Measurements from ENCODE around the gene DMRTA2. TPM values are rescaled to one million over a fixed set of nuclear protein-coding genes. Genes with fewer than 3 reads are reported as not detected.
A peak's percentile ranks its signal among the peaks of the same experiment; 100 is the strongest.

DMRTA2 gene
- total and polyA plus RNA-seq, 8 donors: 0.18 to 1.6 TPM; not detected in 6

DNA sequence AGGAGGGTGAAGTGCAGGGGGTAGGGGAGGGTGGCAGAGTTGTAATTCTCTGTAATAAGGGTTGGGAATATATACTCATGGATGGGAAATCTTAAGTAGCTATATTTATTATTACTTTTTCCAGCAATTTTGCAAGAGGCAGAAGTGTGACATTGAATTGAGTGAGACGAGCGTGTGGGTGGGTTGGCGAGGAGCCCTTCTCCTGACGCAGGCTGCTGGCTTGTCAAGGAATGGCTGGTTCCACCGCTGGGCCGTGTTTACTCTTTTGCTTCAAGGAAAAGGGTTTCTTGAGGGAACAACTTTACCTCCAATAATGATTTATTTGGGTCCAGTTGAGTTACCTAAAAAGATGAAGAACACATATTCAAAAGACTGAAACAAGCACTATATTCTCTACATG lies 17.9 kb upstream of the DMRTA2 start:
- H3K9me3 ChIP-seq: no peaks in the 10 kb centered on the region
- H3K27ac ChIP-seq: no peak overlapping the region
- peaks cover 11 to 50% (median 41%) of the 10 kb centered on the region in 4 donors for H3K36me3 ChIP-seq
- no peaks in the 10 kb centered on the region for H3K4me1 ChIP-seq
- no peak for TF ChIP-seq POLR2A (IDR thresholded peaks at IDR 0.05)
- no peak for TF ChIP-seq EP300 (IDR thresholded peaks at IDR 0.05)
- TF ChIP-seq, protein P1, sequence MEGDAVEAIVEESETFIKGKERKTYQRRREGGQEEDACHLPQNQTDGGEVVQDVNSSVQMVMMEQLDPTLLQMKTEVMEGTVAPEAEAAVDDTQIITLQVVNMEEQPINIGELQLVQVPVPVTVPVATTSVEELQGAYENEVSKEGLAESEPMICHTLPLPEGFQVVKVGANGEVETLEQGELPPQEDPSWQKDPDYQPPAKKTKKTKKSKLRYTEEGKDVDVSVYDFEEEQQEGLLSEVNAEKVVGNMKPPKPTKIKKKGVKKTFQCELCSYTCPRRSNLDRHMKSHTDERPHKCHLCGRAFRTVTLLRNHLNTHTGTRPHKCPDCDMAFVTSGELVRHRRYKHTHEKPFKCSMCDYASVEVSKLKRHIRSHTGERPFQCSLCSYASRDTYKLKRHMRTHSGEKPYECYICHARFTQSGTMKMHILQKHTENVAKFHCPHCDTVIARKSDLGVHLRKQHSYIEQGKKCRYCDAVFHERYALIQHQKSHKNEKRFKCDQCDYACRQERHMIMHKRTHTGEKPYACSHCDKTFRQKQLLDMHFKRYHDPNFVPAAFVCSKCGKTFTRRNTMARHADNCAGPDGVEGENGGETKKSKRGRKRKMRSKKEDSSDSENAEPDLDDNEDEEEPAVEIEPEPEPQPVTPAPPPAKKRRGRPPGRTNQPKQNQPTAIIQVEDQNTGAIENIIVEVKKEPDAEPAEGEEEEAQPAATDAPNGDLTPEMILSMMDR (IDR thresholded peaks at IDR 0.05): no peak
- no peak for TF ChIP-seq POLR2AphosphoS5 (IDR thresholded peaks at IDR 0.05)
- intact Hi-C loops (cut with DNase I; ENCODE audit: low total_unique reads): no loop called here
- no peak for DNase-seq
- WGBS, 5 donors: 92 to 95% (median 93%) methylated on average over 6 of the region's 6 CpGs
- H3K4me3 ChIP-seq: no peak overlapping the region
- H3K27me3 ChIP-seq: no peaks in the 10 kb centered on the region

DNA sequence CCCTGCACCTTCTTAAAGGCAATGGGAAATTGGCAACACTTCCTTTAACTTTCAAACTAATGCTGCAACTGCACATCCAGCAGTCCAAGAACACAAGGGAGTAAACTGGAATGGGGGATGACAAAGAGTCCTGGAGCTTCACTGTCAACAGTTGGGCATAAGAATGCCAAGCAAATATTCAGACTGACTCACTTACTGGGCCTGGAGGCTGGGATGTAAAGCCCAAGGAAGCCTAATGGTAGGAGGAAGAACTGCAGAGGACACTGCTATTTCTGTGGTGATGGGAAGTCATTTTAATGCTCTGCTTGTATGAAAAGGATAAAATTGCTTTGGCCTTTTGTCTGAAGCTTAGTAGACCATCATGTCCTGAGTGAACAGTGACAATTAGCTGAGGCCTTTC lies 15.7 kb upstream of the DMRTA2 start:
- Histone ChIP-seq H3K36me3 (peaks cover 11 to 46% (median 41%) of the 10 kb centered on the region in 4 donors), H3K27me3 (no peaks in the 10 kb centered on the region), H3K4me1 (no peaks in the 10 kb centered on the region), H3K4me3 (no peak overlapping the region), H3K27ac (no peak overlapping the region), H3K9me3 (no peaks in the 10 kb centered on the region)
- no peak for DNase-seq
- TF ChIP-seq, protein P1 (IDR thresholded peaks at IDR 0.05): no peak
- TF ChIP-seq EP300 (IDR thresholded peaks at IDR 0.05): no peak
- no peak for TF ChIP-seq POLR2AphosphoS5 (IDR thresholded peaks at IDR 0.05)
- no peak for TF ChIP-seq POLR2A (IDR thresholded peaks at IDR 0.05)
- intact Hi-C loops (cut with DNase I; ENCODE audit: low total_unique reads): no loop called here

DNA sequence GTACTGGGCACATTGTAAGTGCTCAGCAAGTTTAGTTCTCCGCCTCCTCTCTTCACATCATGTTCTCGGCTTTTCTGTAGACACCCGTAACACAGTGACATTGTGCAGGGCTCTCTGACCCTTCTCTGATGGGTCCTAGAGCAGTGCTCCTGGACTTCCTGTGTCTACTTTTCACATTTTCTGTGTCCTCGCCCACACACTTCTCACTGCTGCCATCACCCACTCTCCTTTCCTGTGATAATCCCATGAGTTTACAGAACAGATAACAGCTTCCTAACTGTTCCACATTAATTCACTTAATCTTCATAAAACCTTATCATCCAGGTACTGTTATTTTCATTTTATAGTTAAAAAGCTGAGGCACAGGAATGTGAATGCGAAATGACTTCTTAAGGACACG lies 13.2 kb upstream of the DMRTA2 start:
- Histone ChIP-seq H3K4me1 (no peaks in the 10 kb centered on the region), H3K27ac (no peak overlapping the region), H3K27me3 (peaks cover under 1 to 17% (median 14%) of the 10 kb centered on the region in 3 donors), H3K9me3 (no peaks in the 10 kb centered on the region), H3K36me3 (peaks cover 11 to 42% (median 37%) of the 10 kb centered on the region in 4 donors), H3K4me3 (no peak overlapping the region)
- WGBS, 5 donors: 88 to 94% (median 92%) methylated on average over 6 of the region's 6 CpGs
- DNase-seq: no peak
- TF ChIP-seq POLR2AphosphoS5 (IDR thresholded peaks at IDR 0.05) (no peak), EP300 (IDR thresholded peaks at IDR 0.05) (no peak), POLR2A (IDR thresholded peaks at IDR 0.05) (no peak)
- TF ChIP-seq, protein P1 (IDR thresholded peaks at IDR 0.05): no peak
- intact Hi-C loops (cut with DNase I; ENCODE audit: low total_unique reads): no loop called here

DNA sequence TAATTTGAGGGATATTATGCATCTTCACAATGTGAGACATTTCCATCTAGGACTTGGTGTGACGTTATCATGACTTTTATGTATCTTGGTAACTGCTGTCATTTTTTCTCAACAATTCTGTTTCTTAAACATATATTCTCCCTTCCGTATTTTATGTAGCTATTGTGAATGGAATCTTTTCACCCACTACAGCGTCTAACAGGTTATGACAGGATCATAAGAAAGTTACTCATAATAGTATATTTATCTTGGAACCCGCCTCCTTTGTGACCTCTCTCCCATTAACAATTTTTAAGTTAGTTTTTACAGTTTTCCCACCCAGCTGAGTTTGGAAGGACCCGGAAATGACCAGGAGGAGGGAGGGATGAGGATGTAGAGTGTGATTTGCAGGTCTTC lies 6.8 kb upstream of the DMRTA2 start:
- H3K36me3 ChIP-seq: no peaks in the 10 kb centered on the region
- H3K4me1 ChIP-seq: peaks cover 20 to 42% (median 29%) of the 10 kb centered on the region in 4 donors
- peaks cover 43 to 81% (median 78%) of the 10 kb centered on the region in 3 donors for H3K27me3 ChIP-seq
- 10 to 21% (median 14%) methylated on average over 5 of the region's 5 CpGs for WGBS, 5 donors
- no peak overlapping the region for H3K27ac ChIP-seq
- no peak overlapping the region for H3K4me3 ChIP-seq
- H3K9me3 ChIP-seq: peaks cover 0 to 2% (median 0%) of the 10 kb centered on the region in 4 donors
- intact Hi-C loops (cut with DNase I; ENCODE audit: low total_unique reads): no loop called here
- DNase-seq: peak in 1 of 2 donors; percentile 6
- TF ChIP-seq EP300 (IDR thresholded peaks at IDR 0.05) (no peak), POLR2AphosphoS5 (IDR thresholded peaks at IDR 0.05) (no peak), POLR2A (IDR thresholded peaks at IDR 0.05) (no peak)
- TF ChIP-seq, protein P1 (IDR thresholded peaks at IDR 0.05): no peak
